ENCODE data around the gene PIGO. TPM values are rescaled to one million over a fixed set of nuclear protein-coding genes. Genes with fewer than 3 reads are reported as not detected.

Gene PIGO
- total RNA-seq, 1 donor from 2014 or later, result 13.3 TPM

DNA sequence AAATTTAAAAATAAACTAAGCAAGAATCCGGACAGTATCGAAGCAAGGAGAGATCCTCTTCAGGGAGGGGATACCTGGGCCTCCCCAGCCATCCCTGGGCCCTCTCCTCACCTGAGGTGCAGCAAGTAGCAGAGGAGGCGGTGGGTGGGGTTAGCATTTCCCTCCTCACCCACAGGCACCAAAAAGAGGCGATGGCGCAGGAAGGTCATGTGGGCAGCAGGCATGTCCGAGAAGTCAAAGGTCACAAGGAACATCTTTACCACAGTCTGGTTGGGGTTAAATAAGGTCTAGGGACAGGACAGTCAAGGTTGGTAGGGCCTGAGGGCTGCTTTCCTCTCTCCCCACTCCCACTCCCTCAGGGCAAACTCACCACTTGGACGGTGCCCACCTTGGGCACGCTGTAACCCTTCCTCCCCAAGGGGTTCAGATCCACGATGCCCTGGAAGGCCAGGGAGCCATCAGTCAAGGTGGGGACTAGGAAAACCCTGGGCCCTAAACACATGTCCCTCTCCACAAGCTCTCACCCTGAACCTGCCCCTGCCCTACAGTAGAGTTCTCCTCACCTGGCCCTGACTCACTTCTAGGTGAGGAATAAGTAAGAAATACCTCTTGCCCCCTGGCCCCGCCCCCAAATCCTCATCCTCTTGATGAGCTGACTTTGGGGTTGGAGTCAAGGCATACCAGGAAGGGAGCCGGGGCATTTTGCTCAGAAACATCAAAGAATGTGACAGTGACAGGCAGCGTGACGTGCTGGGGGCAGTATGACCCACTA is 9.4 kb upstream of the PIGO start:
- TF ChIP-seq POLR2AphosphoS5 (IDR thresholded peaks at IDR 0.05; ENCODE audit: insufficient read depth in 1 of 2, low read depth in 1 of 2) (no peak), POLR2A (IDR thresholded peaks at IDR 0.05) (no peak)
- TF ChIP-seq, protein P1, sequence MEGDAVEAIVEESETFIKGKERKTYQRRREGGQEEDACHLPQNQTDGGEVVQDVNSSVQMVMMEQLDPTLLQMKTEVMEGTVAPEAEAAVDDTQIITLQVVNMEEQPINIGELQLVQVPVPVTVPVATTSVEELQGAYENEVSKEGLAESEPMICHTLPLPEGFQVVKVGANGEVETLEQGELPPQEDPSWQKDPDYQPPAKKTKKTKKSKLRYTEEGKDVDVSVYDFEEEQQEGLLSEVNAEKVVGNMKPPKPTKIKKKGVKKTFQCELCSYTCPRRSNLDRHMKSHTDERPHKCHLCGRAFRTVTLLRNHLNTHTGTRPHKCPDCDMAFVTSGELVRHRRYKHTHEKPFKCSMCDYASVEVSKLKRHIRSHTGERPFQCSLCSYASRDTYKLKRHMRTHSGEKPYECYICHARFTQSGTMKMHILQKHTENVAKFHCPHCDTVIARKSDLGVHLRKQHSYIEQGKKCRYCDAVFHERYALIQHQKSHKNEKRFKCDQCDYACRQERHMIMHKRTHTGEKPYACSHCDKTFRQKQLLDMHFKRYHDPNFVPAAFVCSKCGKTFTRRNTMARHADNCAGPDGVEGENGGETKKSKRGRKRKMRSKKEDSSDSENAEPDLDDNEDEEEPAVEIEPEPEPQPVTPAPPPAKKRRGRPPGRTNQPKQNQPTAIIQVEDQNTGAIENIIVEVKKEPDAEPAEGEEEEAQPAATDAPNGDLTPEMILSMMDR (IDR thresholded peaks at IDR 0.05), result no peak
- Histone ChIP-seq H3K4me1 (peaks cover 37% of the 10 kb centered on the region), H3K4me3 (no peak overlapping the region), H3K36me3 (peaks cover 0 to 44% of the 10 kb centered on the region in 2 donors), H3K27me3 (no peaks in the 10 kb centered on the region), H3K27ac (no peak overlapping the region), H3K9me3 (no peaks in the 10 kb centered on the region)
- intact Hi-C loops (cut with DNase I), result no loop called here
- DNase-seq (ENCODE audit: extremely low spot score in 2 of 2), result no peak

DNA sequence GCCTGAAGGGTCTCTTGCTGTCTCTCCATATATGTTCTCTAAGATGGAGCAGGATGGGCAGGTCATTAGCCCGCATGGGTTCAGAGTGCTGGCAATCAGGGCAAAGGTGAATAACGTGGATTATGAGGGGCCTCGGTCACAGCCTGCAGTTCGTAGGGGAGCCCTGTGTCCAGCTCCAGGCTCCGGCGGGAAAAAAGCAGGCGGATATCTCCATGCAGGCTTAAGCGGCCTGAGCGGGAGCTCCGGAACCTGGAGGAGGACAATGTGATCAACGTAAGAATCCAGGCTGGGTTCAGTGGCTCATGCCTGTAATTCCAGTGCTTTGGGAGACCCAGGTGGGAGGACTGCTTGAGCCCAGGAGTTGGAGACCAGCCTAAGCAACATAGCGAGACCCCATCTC is 8.7 kb upstream of the PIGO start:
- no peak for DNase-seq (ENCODE audit: extremely low spot score in 2 of 2)
- H3K9me3 ChIP-seq, result no peaks in the 10 kb centered on the region
- no peak for TF ChIP-seq POLR2AphosphoS5 (IDR thresholded peaks at IDR 0.05; ENCODE audit: insufficient read depth in 1 of 2, low read depth in 1 of 2)
- no peak for TF ChIP-seq POLR2A (IDR thresholded peaks at IDR 0.05)
- TF ChIP-seq, protein P1 (IDR thresholded peaks at IDR 0.05), result no peak
- H3K27ac ChIP-seq, result no peak overlapping the region
- H3K4me3 ChIP-seq, result no peak overlapping the region
- H3K27me3 ChIP-seq, result no peaks in the 10 kb centered on the region
- peaks cover 0 to 50% of the 10 kb centered on the region in 2 donors for H3K36me3 ChIP-seq
- intact Hi-C loops (cut with DNase I), result no loop called here
- peaks cover 31% of the 10 kb centered on the region for H3K4me1 ChIP-seq

DNA sequence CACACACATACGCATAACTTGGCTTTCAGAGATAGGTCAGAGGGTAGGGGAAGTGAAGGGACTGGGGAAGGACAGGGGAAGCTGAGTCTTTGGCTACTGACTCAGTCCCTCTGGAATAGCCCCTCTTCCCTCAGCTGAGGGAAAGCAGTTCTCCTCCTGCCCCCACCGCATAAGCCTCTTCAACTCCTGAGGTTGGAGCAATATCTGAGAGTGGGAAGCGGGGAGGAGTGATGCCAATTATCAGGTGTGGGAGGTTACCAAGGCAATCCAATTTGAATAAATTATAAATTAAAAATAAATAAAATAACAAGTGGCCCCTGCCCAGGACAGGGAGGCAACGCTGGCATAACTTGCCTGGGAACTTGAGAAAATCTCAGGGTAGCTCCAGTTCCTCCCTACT is 8.2 kb upstream of the PIGO start:
- no peaks in the 10 kb centered on the region for H3K9me3 ChIP-seq
- no peak for DNase-seq (ENCODE audit: extremely low spot score in 2 of 2)
- H3K27ac ChIP-seq, result no peak overlapping the region
- intact Hi-C loops (cut with DNase I), result no loop called here
- no peaks in the 10 kb centered on the region for H3K27me3 ChIP-seq
- H3K4me1 ChIP-seq, result peaks cover 25% of the 10 kb centered on the region
- H3K36me3 ChIP-seq, result peaks cover 0 to 56% of the 10 kb centered on the region in 2 donors
- H3K4me3 ChIP-seq, result no peak overlapping the region
- TF ChIP-seq, protein P1 (IDR thresholded peaks at IDR 0.05), result no peak
- TF ChIP-seq POLR2AphosphoS5 (IDR thresholded peaks at IDR 0.05; ENCODE audit: insufficient read depth in 1 of 2, low read depth in 1 of 2) (no peak), POLR2A (IDR thresholded peaks at IDR 0.05) (no peak)

DNA sequence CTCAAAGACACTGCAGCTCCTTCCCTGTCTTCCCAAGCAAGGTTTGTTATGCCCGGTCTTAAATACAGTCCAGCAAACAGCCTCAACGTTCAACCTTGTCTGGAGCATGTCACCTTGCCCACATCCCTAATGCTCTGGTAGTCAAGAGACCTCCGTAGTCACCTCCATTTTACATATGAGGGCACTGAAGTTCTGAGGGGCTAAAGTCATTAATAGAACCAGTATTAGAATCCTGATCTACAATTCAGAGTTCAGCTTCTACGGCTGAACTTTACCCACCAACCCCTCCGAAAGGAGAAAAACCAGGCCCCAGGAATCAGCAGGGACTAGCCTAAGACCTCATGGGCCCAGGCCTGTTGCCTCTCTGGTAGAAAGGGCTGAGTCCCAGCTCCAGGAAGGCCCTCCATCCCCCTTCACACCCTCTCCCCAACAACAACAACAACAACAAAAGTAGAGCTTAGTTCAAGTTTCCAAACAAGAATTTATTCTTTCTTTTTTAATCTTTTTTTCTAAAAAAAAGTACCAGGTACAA is 7.3 kb upstream of the PIGO start:
- intact Hi-C loops (cut with DNase I), result no loop called here
- no peak for TF ChIP-seq POLR2AphosphoS5 (IDR thresholded peaks at IDR 0.05; ENCODE audit: insufficient read depth in 1 of 2, low read depth in 1 of 2)
- TF ChIP-seq, protein P1 (IDR thresholded peaks at IDR 0.05), result no peak
- no peak for TF ChIP-seq POLR2A (IDR thresholded peaks at IDR 0.05)
- Histone ChIP-seq H3K27me3 (no peaks in the 10 kb centered on the region), H3K36me3 (peaks cover 0 to 57% of the 10 kb centered on the region in 2 donors), H3K9me3 (no peaks in the 10 kb centered on the region), H3K4me3 (peak overlapping the region; percentile 72 to 90), H3K27ac (peak overlapping the region; percentile 77), H3K4me1 (peaks cover 21% of the 10 kb centered on the region)
- no peak for DNase-seq (ENCODE audit: extremely low spot score in 2 of 2)

All from vagina (tissue), 2 donors.